SH-SY5Y (cell line): ENCODE data around the gene TEPSIN.

Experiments
- GATA2 ChIP-seq: IDR thresholded peaks from 2 replicates; pipeline ENCODE4 v1.6.1; 2011; ENCODE audit warnings: mild to moderate bottlenecking, low read depth, low read length
- GATA3 ChIP-seq: IDR thresholded peaks from 2 replicates; pipeline ENCODE4 v1.6.1; 2011; ENCODE audit warnings: low read depth, mild to moderate bottlenecking, low read length, moderate library complexity

TEPSIN gene

GRCh38 chr17:81189670-81190530, 49.0 kb downstream of the TEPSIN start:
- TF ChIP-seq GATA3 (no peak), GATA2 (no peak)

DNA sequence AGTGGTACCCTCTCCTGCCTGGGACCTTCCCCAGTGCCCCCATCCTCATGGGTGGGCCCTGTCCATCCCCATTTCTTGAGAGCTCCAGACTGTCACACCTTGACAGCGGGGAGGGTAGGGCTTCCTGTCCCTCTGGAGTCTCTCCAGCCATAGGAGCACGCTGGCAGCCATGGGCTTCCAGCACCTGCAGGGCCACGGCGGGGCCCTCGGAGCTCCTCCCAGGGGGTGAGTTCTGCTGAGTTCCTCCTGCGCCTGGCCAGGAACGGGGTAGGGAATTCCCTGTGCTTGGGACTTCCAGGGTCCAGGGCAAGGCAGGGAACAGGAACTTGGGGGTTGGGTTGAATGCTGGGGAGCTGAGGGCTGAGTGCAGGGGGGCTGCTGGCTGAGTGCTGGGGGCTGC, 49.8 kb downstream of the TEPSIN start:
- TF ChIP-seq GATA3 (no peak), GATA2 (no peak)

DNA sequence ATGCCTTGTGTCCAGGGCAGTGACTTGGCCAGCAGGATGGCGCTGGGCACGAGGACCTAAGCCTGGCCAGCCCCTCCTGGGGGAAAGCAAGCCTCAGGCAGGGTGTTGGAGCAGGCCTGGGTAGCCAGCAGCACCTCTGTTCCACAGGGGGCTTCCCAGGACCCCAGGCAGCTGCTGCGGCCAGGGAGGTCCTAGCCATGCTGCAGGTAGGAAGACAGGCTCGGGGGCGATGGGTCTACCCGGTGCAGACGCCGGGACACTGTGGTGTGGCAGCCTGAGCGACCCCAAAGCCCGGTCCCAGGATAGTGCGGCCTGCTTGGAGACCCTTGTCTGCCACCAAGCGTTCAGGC, 50.4 kb downstream of the TEPSIN start:
- TF ChIP-seq GATA2 = no peak
- TF ChIP-seq GATA3 = no peak

GRCh38 chr17:81187586-81188490, 51.0 kb downstream of the TEPSIN start:
- TF ChIP-seq GATA2 (no peak), GATA3 (no peak)

DNA sequence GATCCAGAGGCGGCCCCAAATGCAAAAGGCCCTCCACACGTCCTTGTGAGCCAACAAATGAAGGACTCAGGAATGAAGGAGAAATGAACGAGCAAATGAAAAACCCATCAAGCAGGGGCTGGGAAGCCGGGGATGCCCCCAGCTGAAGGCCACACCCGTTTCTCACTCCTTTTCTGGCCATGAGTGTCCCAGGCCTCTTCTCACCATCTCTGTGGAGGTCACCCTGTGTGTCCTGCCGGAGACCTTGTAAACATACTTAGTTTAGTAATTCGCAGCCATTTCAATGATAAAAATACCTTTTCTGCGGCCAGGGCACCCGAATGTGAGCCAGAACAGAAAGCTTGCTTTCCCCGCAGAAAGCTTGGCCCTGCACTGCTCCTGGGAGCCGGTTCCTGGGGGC, 51.7 kb downstream of the TEPSIN start:
- TF ChIP-seq GATA2 (no peak), GATA3 (no peak)

DNA sequence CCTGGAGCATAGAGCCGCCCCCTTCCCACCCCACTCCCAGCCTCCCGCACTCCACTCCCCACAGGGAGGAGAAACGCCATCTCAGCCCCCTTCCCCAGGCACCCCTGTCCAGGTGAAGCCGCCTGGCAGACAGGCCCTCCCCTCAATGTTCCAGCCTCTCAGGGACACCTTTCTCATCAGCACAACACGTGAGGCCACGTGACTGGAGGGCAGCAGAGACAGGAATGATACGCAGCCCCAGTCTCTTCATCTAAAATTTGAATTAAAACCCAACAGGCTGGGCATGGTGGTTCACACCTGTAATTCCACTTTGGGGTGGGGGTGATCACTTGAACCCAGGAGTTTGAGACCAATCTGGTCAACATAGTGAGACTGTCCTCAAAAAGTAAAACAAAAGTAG, 52.7 kb downstream of the TEPSIN start:
- no peak for TF ChIP-seq GATA3
- TF ChIP-seq GATA2 = no peak

DNA sequence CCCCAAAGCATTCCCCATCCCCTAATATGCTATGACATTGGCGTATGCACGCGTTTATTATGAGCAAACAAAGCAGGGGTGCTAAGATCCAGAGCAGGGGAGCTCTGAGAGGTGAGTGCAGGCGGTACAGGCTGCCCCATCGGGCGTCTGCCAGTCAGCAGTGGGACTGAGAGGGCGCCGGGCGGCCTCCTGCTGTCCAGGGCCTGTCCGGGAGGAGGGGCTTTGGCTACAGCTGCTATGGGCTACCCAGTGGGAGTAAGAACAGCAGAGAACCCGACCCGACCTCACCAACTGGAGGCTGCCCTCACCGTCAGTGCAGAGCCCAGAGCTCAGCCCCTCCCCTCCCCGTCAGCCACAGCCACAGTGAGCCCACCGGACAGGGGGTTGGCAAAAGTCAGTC, 54.3 kb downstream of the TEPSIN start:
- TF ChIP-seq GATA2 (no peak), GATA3 (no peak)

GRCh38 chr17:81183807-81184206, 55.0 kb downstream of the TEPSIN start:
- no peak for TF ChIP-seq GATA2
- TF ChIP-seq GATA3 = no peak

GRCh38 chr17:81183316-81183715, 55.5 kb downstream of the TEPSIN start:
- no peak for TF ChIP-seq GATA3
- TF ChIP-seq GATA2 = no peak

- no peak for TF ChIP-seq GATA2
- no peak for TF ChIP-seq GATA3
Measured at GRCh38 chr17:81182596-81182995, 56.3 kb downstream of the TEPSIN start.

DNA sequence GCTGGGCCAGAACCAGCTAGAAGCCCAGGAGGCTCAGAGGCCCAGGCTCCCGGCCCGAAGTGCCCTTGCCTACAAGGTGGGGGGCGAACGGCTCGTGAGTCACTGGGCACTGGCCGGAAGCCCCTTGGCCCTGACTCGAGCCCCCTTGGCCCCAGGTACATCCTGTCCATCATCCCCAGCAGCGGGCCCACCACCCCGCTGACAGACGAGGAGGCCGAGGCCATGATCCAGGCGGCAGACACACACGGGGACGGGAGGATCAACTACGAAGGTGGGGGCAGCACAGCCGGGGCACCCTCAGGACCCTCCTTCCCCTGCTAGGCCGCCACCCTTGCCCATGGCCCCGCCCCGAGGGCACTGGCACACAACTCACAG, 57.1 kb downstream of the TEPSIN start:
- TF ChIP-seq GATA3 (no peak), GATA2 (no peak)

- TF ChIP-seq GATA3 (no peak), GATA2 (no peak)
Measured at GRCh38 chr17:81180836-81181810, 57.7 kb downstream of the TEPSIN start.

DNA sequence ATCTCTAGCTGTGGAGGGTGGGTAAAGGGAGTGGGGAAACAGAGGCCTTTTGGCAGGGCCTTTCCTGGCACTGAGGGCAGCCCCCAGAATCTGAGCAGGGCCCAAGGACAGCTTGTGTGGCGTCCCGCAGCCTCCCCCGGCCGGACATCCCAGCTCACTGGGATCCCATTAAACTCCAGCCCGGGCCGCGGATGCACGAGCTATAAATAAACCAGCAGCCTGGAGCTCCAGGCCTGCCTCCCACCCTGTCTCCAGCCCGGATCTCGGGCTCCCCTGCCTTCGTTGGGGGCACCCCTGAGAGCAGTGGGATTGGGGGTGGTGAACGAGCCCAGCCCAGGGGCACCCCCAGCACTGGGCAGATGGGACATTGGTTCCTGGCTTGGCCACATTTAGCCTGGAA, 59.0 kb downstream of the TEPSIN start:
- TF ChIP-seq GATA3 = no peak

DNA sequence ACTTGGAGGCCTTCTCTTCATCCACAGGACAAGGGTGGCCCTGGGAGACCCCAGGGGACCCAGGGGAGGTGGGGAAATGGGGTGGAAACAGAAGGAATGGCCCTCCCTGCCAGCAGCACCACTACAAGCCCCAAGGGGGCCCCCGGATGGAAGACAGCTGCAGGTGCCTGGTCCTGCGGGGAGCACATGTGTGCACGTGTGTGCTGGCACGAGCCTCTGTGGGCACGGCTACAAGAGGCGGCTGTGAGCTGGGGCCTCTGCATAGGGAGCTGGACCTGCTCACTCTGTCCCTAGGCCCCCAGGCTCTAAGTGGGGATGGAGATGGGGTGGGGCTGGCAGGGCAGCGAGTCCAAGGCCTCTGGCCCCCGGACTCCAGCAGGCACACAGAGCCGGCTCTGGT, 59.6 kb downstream of the TEPSIN start:
- no peak for TF ChIP-seq GATA2
- no peak for TF ChIP-seq GATA3
